ENCODE results near the gene CCDC188.

The CCDC188 gene

GRCh38 chr22:20156611-20157429 is 6.0 kb upstream of the CCDC188 start:
- H3K9ac ChIP-seq (ENCODE audit: low read depth, low read length), result no peak overlapping the region
- H3K4me3 ChIP-seq (ENCODE audit: low read depth in 1 of 2, low read length in 2 of 2), result no peak overlapping the region
- no peak overlapping the region for H3K27ac ChIP-seq (ENCODE audit: low read length)
- H3K79me2 ChIP-seq (ENCODE audit: insufficient read depth, low read length), result no peaks in the 10 kb centered on the region
- TF ChIP-seq EZH2 (IDR thresholded peaks at IDR 0.05; ENCODE audit: borderline replicate concordance, low read depth, low read length, severe bottlenecking), result no peak
- peak; percentile 99 for TF ChIP-seq CTCF (IDR thresholded peaks at IDR 0.05; ENCODE audit: borderline replicate concordance, extremely low read depth, low read length, poor library complexity, severe bottlenecking)
- DNase-seq (peak; percentile 87), ATAC-seq (ENCODE audit: insufficient read depth, low read depth) (peak; percentile 90)
- no peak overlapping the region for H3K4me2 ChIP-seq (ENCODE audit: insufficient read depth, low read length)
- H3K4me1 ChIP-seq (ENCODE audit: insufficient read depth, low read length), result peaks cover 10% of the 10 kb centered on the region
- H3K36me3 ChIP-seq (ENCODE audit: insufficient read depth, low read length), result no peaks in the 10 kb centered on the region
- H3K27me3 ChIP-seq (ENCODE audit: insufficient read depth, low read length, poor library complexity), result no peaks in the 10 kb centered on the region
- H4K20me1 ChIP-seq (ENCODE audit: insufficient read depth, low read length), result peaks cover 5% of the 10 kb centered on the region; the same call in 1 of the 2 replicates
- H2AFZ ChIP-seq (ENCODE audit: low read depth, low read length), result no peak overlapping the region
- no peaks in the 10 kb centered on the region for H3K9me3 ChIP-seq (ENCODE audit: insufficient read depth, low read length, severe bottlenecking)

GRCh38 chr22:20156042-20156389 is 5.2 kb upstream of the CCDC188 start:
- no peaks in the 10 kb centered on the region for H3K79me2 ChIP-seq (ENCODE audit: insufficient read depth, low read length)
- TF ChIP-seq CTCF (IDR thresholded peaks at IDR 0.05; ENCODE audit: borderline replicate concordance, extremely low read depth, low read length, poor library complexity, severe bottlenecking) (no peak), EZH2 (IDR thresholded peaks at IDR 0.05; ENCODE audit: borderline replicate concordance, low read depth, low read length, severe bottlenecking) (no peak)
- H4K20me1 ChIP-seq (ENCODE audit: insufficient read depth, low read length), result peaks cover 5% of the 10 kb centered on the region; the same call in 1 of the 2 replicates
- no peak overlapping the region for H3K9ac ChIP-seq (ENCODE audit: low read depth, low read length)
- ATAC-seq (ENCODE audit: insufficient read depth, low read depth), result no peak
- DNase-seq, result no peak
- no peaks in the 10 kb centered on the region for H3K27me3 ChIP-seq (ENCODE audit: insufficient read depth, low read length, poor library complexity)
- H3K4me1 ChIP-seq (ENCODE audit: insufficient read depth, low read length), result peaks cover 10% of the 10 kb centered on the region
- H3K36me3 ChIP-seq (ENCODE audit: insufficient read depth, low read length), result no peaks in the 10 kb centered on the region
- H3K4me3 ChIP-seq (ENCODE audit: low read depth in 1 of 2, low read length in 2 of 2), result no peak overlapping the region
- H3K27ac ChIP-seq (ENCODE audit: low read length), result no peak overlapping the region
- H3K4me2 ChIP-seq (ENCODE audit: insufficient read depth, low read length), result no peak overlapping the region
- no peak overlapping the region for H2AFZ ChIP-seq (ENCODE audit: low read depth, low read length)
- H3K9me3 ChIP-seq (ENCODE audit: insufficient read depth, low read length, severe bottlenecking), result no peaks in the 10 kb centered on the region

GRCh38 chr22:20155330-20156041 is 4.6 kb upstream of the CCDC188 start:
- H2AFZ ChIP-seq (ENCODE audit: low read depth, low read length), result no peak overlapping the region
- H3K9ac ChIP-seq (ENCODE audit: low read depth, low read length), result no peak overlapping the region
- H3K27ac ChIP-seq (ENCODE audit: low read length), result no peak overlapping the region
- no peaks in the 10 kb centered on the region for H3K27me3 ChIP-seq (ENCODE audit: insufficient read depth, low read length, poor library complexity)
- DNase-seq (no peak), ATAC-seq (ENCODE audit: insufficient read depth, low read depth) (no peak)
- no peak overlapping the region for H3K4me3 ChIP-seq (ENCODE audit: low read depth in 1 of 2, low read length in 2 of 2)
- no peaks in the 10 kb centered on the region for H3K36me3 ChIP-seq (ENCODE audit: insufficient read depth, low read length)
- H3K9me3 ChIP-seq (ENCODE audit: insufficient read depth, low read length, severe bottlenecking), result no peaks in the 10 kb centered on the region
- H3K4me2 ChIP-seq (ENCODE audit: insufficient read depth, low read length), result no peak overlapping the region
- TF ChIP-seq CTCF (IDR thresholded peaks at IDR 0.05; ENCODE audit: borderline replicate concordance, extremely low read depth, low read length, poor library complexity, severe bottlenecking) (no peak), EZH2 (IDR thresholded peaks at IDR 0.05; ENCODE audit: borderline replicate concordance, low read depth, low read length, severe bottlenecking) (no peak)
- peaks cover 10% of the 10 kb centered on the region for H3K4me1 ChIP-seq (ENCODE audit: insufficient read depth, low read length)
- no peaks in the 10 kb centered on the region for H3K79me2 ChIP-seq (ENCODE audit: insufficient read depth, low read length)
- H4K20me1 ChIP-seq (ENCODE audit: insufficient read depth, low read length), result peaks cover 5% of the 10 kb centered on the region; the same call in 1 of the 2 replicates
